Measurements from ENCODE around the gene EBF3.

GRCh38 chr10:130003787-130004613 lies 39.9 kb upstream of the EBF3 start:
- TF ChIP-seq POLR2A (IDR thresholded peaks at IDR 0.05) = no peak
- no peak for TF ChIP-seq CTCF (IDR thresholded peaks at IDR 0.05)
- TF ChIP-seq POLR2AphosphoS5 (IDR thresholded peaks at IDR 0.05) = no peak
- no peak for TF ChIP-seq EP300 (IDR thresholded peaks at IDR 0.05)

Measured in sigmoid colon (tissue), 4 donors.